ENCODE measurements around the gene EIF2AK3. TPM values are rescaled to one million over a fixed set of nuclear protein-coding genes. Genes with fewer than 3 reads are reported as not detected.
A peak's percentile ranks its signal among the peaks of the same experiment; 100 is the strongest.
"Not testable (repeated sequence)": the region's sequence is repeated elsewhere in the genome, so short reads cannot be mapped to it uniquely, and the experiment has no call there.

EIF2AK3 gene
- total RNA-seq, 2 donors from 2014 or later, result 34.9 to 38.3 TPM

DNA sequence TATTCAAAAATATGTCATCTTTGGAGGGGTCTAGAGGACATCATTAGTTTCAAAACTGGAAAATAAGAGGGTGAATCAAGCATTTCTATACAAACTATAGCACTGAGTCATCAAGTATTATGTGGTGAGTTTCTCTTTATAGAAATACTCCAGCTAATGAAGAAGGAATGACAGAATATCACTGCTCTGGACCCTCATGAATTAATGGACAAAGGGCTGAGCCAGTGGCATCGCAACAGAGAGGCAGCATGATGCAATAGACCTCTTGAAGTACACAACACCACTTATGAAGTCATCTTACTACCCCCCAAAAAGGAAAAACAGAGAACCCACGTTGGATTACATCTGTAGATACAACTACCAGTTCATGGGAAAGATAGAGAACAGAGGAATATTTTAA is 27.4 kb upstream of the EIF2AK3 start:
- H3K4me3 Mint-ChIP-seq, result no peak overlapping the region
- DNase-seq, result no peak

DNA sequence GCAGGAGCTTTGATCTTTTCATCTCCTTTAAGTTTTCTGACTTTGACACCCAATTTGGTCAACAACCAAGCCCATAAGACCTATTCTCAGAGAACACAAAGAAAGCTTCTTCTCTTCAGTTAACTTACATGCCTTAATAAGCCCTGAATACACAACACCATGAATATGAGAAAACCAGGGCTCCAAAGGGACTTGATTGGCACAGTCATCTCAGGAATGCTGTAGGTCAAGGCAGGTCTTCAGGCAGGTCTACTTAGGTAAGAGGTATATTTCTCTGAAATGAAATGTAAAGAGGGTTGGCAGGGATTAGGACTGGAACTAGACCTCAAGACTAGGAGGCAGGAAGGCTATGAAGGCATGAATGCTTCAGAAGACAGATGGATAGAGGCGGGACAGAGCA is 24.4 kb upstream of the EIF2AK3 start:
- H3K9me3 ChIP-seq (ENCODE audit: control insufficient read depth, low read length, poor library complexity, severe bottlenecking), result no peaks in the 10 kb centered on the region
- Mint-ChIP-seq H3K36me3 (ENCODE audit: low read depth) (no peaks in the 10 kb centered on the region), H3K4me3 (no peak overlapping the region), H3K4me1 (peaks cover 5% of the 10 kb centered on the region), H3K27me3 (peaks cover 10% of the 10 kb centered on the region), H3K27ac (no peak overlapping the region)
- no peak for ATAC-seq
- DNase-seq, result no peak

More for the DNA sequence above, 27.4 kb upstream of the EIF2AK3 start:
- ATAC-seq, result no peak
- Mint-ChIP-seq H3K36me3 (ENCODE audit: low read depth) (no peaks in the 10 kb centered on the region), H3K27ac (no peak overlapping the region), H3K27me3 (peaks cover 10% of the 10 kb centered on the region), H3K4me1 (peaks cover 3% of the 10 kb centered on the region)
- H3K9me3 ChIP-seq (ENCODE audit: control insufficient read depth, low read length, poor library complexity, severe bottlenecking), result no peaks in the 10 kb centered on the region

DNA sequence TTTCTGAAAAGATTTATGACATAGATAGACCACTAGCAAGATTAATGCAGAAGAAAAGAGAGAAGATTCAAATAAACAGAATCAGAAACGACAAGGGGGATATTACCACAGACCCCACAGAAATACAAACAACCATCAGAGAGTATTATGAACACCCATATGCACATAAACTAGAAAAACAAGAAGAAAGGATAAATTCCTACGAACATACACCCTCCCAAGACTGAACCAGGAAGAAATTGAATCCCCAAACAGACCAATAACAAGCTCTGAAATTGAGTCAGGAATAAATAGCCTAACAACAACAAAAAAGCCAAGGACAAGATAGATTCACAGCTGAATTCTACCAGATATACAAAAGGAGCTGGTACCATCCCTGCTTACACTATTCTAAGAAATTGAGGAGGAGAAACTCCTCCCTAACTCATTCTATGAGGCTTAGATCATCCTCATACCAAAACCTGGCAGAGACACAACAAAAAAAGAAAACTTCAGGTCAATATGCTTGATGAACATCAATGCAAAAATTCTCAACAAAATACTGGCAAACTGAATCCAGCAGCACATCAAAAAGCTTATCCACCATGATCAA is 18.1 kb upstream of the EIF2AK3 start:
- ATAC-seq; H3K9me3 ChIP-seq (ENCODE audit: control insufficient read depth, low read length, poor library complexity, severe bottlenecking); H3K27ac Mint-ChIP-seq; DNase-seq; H3K27me3 Mint-ChIP-seq; H3K36me3 Mint-ChIP-seq (ENCODE audit: low read depth); H3K4me3 Mint-ChIP-seq: not testable (repeated sequence)
- H3K4me1 Mint-ChIP-seq, result peaks cover 14% of the 10 kb centered on the region

DNA sequence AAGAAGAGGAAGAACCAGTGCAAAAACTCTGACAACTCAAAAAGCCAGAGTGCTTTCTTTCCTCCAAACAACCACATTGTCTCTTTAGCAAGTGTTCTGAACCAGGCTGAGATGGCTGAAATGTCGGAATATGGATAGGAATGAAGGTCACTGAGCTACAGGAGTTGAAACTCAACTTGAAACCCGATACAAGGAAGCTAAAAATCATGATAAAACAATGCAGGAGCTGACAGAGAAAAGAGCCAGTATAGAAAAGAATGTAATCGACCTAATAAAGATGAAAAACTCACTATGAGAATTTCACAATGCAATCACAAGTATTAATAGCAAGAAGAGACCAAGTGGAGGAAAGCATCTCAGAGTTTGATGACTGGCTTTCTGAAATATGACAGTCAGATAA is 15.0 kb upstream of the EIF2AK3 start:
- no peaks in the 10 kb centered on the region for H3K27me3 Mint-ChIP-seq
- H3K27ac Mint-ChIP-seq, result no peak overlapping the region
- no peak for ATAC-seq
- no peaks in the 10 kb centered on the region for H3K9me3 ChIP-seq (ENCODE audit: control insufficient read depth, low read length, poor library complexity, severe bottlenecking)
- no peaks in the 10 kb centered on the region for H3K36me3 Mint-ChIP-seq (ENCODE audit: low read depth)
- no peak overlapping the region for H3K4me3 Mint-ChIP-seq
- H3K4me1 Mint-ChIP-seq, result peaks cover 14% of the 10 kb centered on the region
- no peak for DNase-seq

GRCh38 chr2:88641330-88641729 is 14.1 kb upstream of the EIF2AK3 start:
- no peaks in the 10 kb centered on the region for H3K9me3 ChIP-seq (ENCODE audit: control insufficient read depth, low read length, poor library complexity, severe bottlenecking)
- Mint-ChIP-seq H3K4me3 (no peak overlapping the region), H3K4me1 (peaks cover 12% of the 10 kb centered on the region), H3K36me3 (ENCODE audit: low read depth) (no peaks in the 10 kb centered on the region), H3K27ac (no peak overlapping the region), H3K27me3 (peaks cover 6% of the 10 kb centered on the region)
- no peak for DNase-seq
- ATAC-seq, result no peak

DNA sequence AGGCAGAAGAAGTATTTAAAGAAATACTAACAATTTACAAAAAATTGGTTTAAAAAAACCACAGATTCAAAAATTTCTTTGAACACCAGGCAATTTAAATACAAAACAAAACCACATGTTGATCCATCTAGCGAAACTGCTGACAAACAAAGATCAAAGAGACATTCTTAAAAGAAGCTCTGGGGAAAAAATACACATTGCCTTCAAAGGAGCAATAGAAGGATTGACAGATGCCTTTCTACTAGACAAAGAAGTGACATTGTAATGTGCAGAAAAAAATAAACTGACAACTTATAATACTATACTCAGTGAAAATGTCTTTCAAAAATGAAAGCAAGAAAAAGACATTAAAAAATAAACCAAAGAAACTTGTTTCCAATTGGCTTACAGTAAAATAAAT is 12.6 kb upstream of the EIF2AK3 start:
- Mint-ChIP-seq H3K4me1 (peaks cover 6% of the 10 kb centered on the region), H3K27ac (no peak overlapping the region), H3K4me3 (no peak overlapping the region), H3K36me3 (ENCODE audit: low read depth) (no peaks in the 10 kb centered on the region), H3K27me3 (peaks cover 6% of the 10 kb centered on the region)
- no peaks in the 10 kb centered on the region for H3K9me3 ChIP-seq (ENCODE audit: control insufficient read depth, low read length, poor library complexity, severe bottlenecking)
- no peak for ATAC-seq
- no peak for DNase-seq

DNA sequence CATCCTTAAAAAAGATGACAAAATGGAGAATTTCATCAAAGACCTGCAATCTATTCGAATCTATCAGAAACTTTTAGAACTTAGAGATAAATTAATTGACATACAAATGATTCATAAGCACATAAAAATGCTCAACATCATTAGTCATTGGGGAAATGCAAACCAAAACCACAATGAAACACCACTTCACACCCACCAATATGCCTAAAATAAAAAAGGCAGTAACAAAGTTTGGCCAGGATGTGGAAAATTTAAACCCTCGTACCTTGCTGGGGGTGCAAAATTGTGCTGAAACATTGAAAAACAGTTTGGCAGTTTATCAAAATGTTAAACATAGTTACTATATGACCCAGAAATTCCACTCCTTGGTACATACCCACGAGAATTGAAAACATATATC is 11.5 kb upstream of the EIF2AK3 start:
- Mint-ChIP-seq H3K36me3 (ENCODE audit: low read depth) (no peaks in the 10 kb centered on the region), H3K4me1 (no peaks in the 10 kb centered on the region), H3K27me3 (peaks cover 6% of the 10 kb centered on the region), H3K27ac (no peak overlapping the region), H3K4me3 (no peak overlapping the region)
- ATAC-seq, result no peak
- no peaks in the 10 kb centered on the region for H3K9me3 ChIP-seq (ENCODE audit: control insufficient read depth, low read length, poor library complexity, severe bottlenecking)
- DNase-seq, result no peak

- Mint-ChIP-seq H3K4me1 (no peaks in the 10 kb centered on the region), H3K36me3 (ENCODE audit: low read depth) (no peaks in the 10 kb centered on the region), H3K27ac (no peak overlapping the region), H3K27me3 (peaks cover 6% of the 10 kb centered on the region), H3K4me3 (no peak overlapping the region)
- no peak for ATAC-seq
- no peaks in the 10 kb centered on the region for H3K9me3 ChIP-seq (ENCODE audit: control insufficient read depth, low read length, poor library complexity, severe bottlenecking)
- no peak for DNase-seq
These were observed 10.9 kb upstream of the EIF2AK3 start for GRCh38 chr2:88638123-88638650.

DNA sequence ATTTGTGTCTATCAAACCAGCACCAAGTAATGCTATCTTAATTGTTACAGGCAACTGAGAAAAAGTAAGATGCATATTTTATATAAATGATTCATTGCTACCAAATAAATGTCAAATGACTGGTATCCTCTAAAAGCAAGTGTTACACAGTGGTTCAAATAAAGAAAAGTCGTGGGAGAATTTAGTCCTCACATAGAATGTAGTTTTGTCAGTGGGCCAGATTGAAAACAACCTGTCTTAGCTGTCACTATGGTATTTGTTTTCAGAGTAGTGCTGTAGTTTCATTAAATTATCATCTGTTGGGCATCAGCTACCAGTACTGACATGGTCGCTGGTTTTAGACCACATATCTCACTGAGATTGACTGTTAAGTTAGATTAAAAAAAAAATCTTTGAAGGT is 10.2 kb upstream of the EIF2AK3 start:
- no peak overlapping the region for H3K27ac Mint-ChIP-seq
- no peak for ATAC-seq
- H3K36me3 Mint-ChIP-seq (ENCODE audit: low read depth), result no peaks in the 10 kb centered on the region
- no peak for DNase-seq
- no peaks in the 10 kb centered on the region for H3K9me3 ChIP-seq (ENCODE audit: control insufficient read depth, low read length, poor library complexity, severe bottlenecking)
- H3K4me3 Mint-ChIP-seq, result no peak overlapping the region
- no peaks in the 10 kb centered on the region for H3K4me1 Mint-ChIP-seq
- H3K27me3 Mint-ChIP-seq, result peaks cover 6% of the 10 kb centered on the region

GRCh38 chr2:88636026-88636425 is 8.8 kb upstream of the EIF2AK3 start:
- Mint-ChIP-seq H3K36me3 (ENCODE audit: low read depth) (no peaks in the 10 kb centered on the region), H3K4me1 (no peaks in the 10 kb centered on the region), H3K27me3 (peaks cover 6% of the 10 kb centered on the region), H3K27ac (no peak overlapping the region), H3K4me3 (no peak overlapping the region)
- H3K9me3 ChIP-seq (ENCODE audit: control insufficient read depth, low read length, poor library complexity, severe bottlenecking), result no peaks in the 10 kb centered on the region
- DNase-seq (no peak), ATAC-seq (no peak)

DNA sequence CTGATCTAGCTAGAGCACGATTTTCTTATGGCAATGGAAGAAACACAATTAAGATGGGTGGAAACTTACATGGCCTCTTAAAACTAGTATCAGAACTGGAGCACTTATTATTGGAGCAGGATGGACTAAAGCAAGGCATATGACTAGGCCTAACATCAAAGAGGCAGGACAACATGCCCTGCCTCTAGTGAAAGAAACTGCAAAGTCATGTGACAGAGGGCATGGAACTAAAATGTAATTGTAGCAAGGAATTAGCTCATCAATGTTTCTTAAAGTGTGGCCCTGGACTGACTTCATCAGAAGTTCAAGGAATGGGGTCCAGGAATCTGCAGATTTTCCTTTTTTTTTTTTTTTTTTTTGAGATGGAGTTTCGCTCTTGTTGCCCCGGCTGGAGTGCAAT is 5.3 kb upstream of the EIF2AK3 start:
- Mint-ChIP-seq H3K27ac (no peak overlapping the region), H3K36me3 (ENCODE audit: low read depth) (no peaks in the 10 kb centered on the region), H3K4me3 (no peak overlapping the region), H3K27me3 (peaks cover 6% of the 10 kb centered on the region), H3K4me1 (peaks cover 7% of the 10 kb centered on the region)
- ATAC-seq (no peak), DNase-seq (no peak)
- no peaks in the 10 kb centered on the region for H3K9me3 ChIP-seq (ENCODE audit: control insufficient read depth, low read length, poor library complexity, severe bottlenecking)

- H3K4me1 Mint-ChIP-seq, result peaks cover 9% of the 10 kb centered on the region
- no peaks in the 10 kb centered on the region for H3K27me3 Mint-ChIP-seq
- DNase-seq (no peak), ATAC-seq (no peak)
- no peak overlapping the region for H3K4me3 Mint-ChIP-seq
- H3K9me3 ChIP-seq (ENCODE audit: control insufficient read depth, low read length, poor library complexity, severe bottlenecking), result no peaks in the 10 kb centered on the region
- peaks cover 2% of the 10 kb centered on the region for H3K36me3 Mint-ChIP-seq (ENCODE audit: low read depth)
- no peak overlapping the region for H3K27ac Mint-ChIP-seq
These were observed 1.3 kb upstream of the EIF2AK3 start for GRCh38 chr2:88628571-88628939.

DNA sequence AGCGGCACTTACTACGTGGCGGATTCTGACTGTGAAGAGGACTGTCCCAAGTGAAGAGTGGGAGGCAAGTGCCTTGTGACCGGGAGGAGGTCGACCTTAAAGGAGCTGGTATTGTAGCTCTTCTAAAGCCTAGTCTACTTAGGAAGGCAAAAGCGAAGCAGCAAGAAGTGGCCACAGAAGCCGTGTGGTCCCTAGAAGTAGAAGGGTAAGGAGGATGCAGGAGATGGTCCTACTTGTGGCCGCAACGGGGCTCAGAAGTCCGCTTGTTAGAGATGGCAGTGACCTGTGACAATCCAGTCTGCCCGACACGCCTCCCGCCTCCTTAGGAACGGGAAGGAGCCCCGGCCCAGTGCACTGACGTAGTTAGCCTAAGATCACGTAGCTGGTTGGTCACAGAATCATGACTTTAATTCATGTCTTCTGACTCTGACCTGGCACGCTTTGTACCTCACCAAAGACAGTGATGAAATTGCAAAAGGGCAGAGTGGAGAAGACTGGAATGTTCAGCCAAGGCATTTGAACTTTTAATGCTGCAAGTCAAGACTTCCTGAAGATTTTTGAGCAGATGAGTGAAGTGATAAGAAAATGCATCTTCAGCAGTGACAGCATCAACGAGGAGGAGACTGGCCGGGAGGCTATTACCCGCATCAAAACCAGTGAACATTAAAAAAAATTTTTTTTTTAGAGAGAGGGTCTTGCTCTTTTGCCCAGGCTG is 749 bp upstream of the EIF2AK3 start:
- Mint-ChIP-seq H3K36me3 (ENCODE audit: low read depth) (peaks cover 2% of the 10 kb centered on the region), H3K27ac (no peak overlapping the region), H3K4me3 (no peak overlapping the region), H3K27me3 (no peaks in the 10 kb centered on the region), H3K4me1 (peaks cover 9% of the 10 kb centered on the region)
- DNase-seq (peak; percentile 57 to 71 (median 63)), ATAC-seq (peak; percentile 50)
- H3K9me3 ChIP-seq (ENCODE audit: control insufficient read depth, low read length, poor library complexity, severe bottlenecking), result no peaks in the 10 kb centered on the region
